Naive thymus-derived CD4-positive, alpha-beta T cell (primary cell): ENCODE measurements around the gene TH. TPM values are rescaled to one million over a fixed set of nuclear protein-coding genes. Genes with fewer than 3 reads are reported as not detected.

Experiments used
- ATAC-seq: fragments of 150-1000 bp; cut with Tn5 transposase; 2 replicates; pipeline ENCODE4 v1.10.0; 2021; ENCODE audit warnings: mild to moderate bottlenecking, moderate library complexity
- CTCF ChIA-PET: fragments of 350-600 bp; sonication (Branson Sonifier 250); formaldehyde crosslinking; loops from one replicate; lab custom pipeline; 2021; ENCODE audit warnings: antibody characterized with exemption; lab: Charles Lee
- POLR2A ChIA-PET: fragments of 350-600 bp; sonication (Branson Sonifier 250); formaldehyde crosslinking; loops from one replicate; lab custom pipeline; 2021; ENCODE audit warnings: antibody characterized with exemption, inconsistent platforms; lab: Charles Lee
- DNase-seq, 9 donors: peaks; one replicate each; pipeline versions ENCODE4 v3.0.0 to v3.0.0-alpha.2; 2020 to 2022; ENCODE audit warnings: mixed read lengths in 1 of 9
- H3K27ac ChIP-seq: one replicate; pipeline ENCODE4 v1.7.0; 2013; ENCODE audit warnings: mild to moderate bottlenecking, low read depth, low read length, moderate library complexity
- H3K27me3 ChIP-seq, 2 donors: one replicate each; pipeline ENCODE4 v1.7.0; 2013; ENCODE audit warnings: low read length in 2 of 2, mild to moderate bottlenecking in 2 of 2, moderate library complexity in 2 of 2; ENCODE audit not compliant: control insufficient read depth in 2 of 2, insufficient read depth in 2 of 2
- H3K36me3 ChIP-seq, 3 experiments: 1 replicate in 2 of 3; 2 replicates in 1 of 3; pipeline ENCODE4 v1.7.0; 2013; ENCODE audit warnings: low read length in 3 of 3, mild to moderate bottlenecking in 3 of 3, moderate library complexity in 1 of 3; ENCODE audit not compliant: insufficient read depth in 3 of 3, control insufficient read depth in 2 of 3
- H3K4me1 ChIP-seq, 2 donors: one replicate each; pipeline ENCODE4 v1.7.0; 2013; ENCODE audit warnings: low read length in 2 of 2, mild to moderate bottlenecking in 2 of 2, moderate library complexity in 1 of 2; ENCODE audit not compliant: control insufficient read depth in 2 of 2, insufficient read depth in 2 of 2
- H3K4me3 ChIP-seq: 2 replicates; pipeline ENCODE4 v1.7.0; 2013; ENCODE audit warnings: mild to moderate bottlenecking, low read length
- H3K9me3 ChIP-seq, 3 experiments: 1 replicate in 2 of 3; 2 replicates in 1 of 3; pipeline ENCODE4 v1.7.0; 2013; ENCODE audit warnings: low read length in 3 of 3; ENCODE audit not compliant: control insufficient read depth in 2 of 3
- H3K27ac Mint-ChIP-seq, 9 donors: one replicate each; pipeline ENCODE4 v1.8.0; 2020 to 2022; ENCODE audit warnings: mixed read lengths in 9 of 9, mild to moderate bottlenecking in 8 of 9, moderate library complexity in 5 of 9, inconsistent platforms in 2 of 9
- H3K27me3 Mint-ChIP-seq, 5 donors: one replicate each; pipeline ENCODE4 v1.8.0; 2021 to 2022; ENCODE audit warnings: mixed read lengths in 5 of 5, mild to moderate bottlenecking in 1 of 5
- H3K36me3 Mint-ChIP-seq, 5 donors: one replicate each; pipeline ENCODE4 v1.8.0; 2020 to 2022; ENCODE audit warnings: mixed read lengths in 5 of 5, mild to moderate bottlenecking in 3 of 5, inconsistent platforms in 1 of 5
- H3K4me1 Mint-ChIP-seq, 7 donors: one replicate each; pipeline ENCODE4 v1.8.0; 2020 to 2022; ENCODE audit warnings: mixed read lengths in 7 of 7, mild to moderate bottlenecking in 3 of 7, inconsistent platforms in 1 of 7
- H3K4me3 Mint-ChIP-seq, 10 donors: one replicate each; pipeline ENCODE4 v1.8.0; 2020 to 2022; ENCODE audit warnings: mild to moderate bottlenecking in 10 of 10, mixed read lengths in 10 of 10, moderate library complexity in 6 of 10, inconsistent platforms in 2 of 10
- H3K9me3 Mint-ChIP-seq, 11 donors: one replicate each; pipeline ENCODE4 v1.8.0; 2020 to 2022; ENCODE audit warnings: mixed read lengths in 11 of 11, mild to moderate bottlenecking in 4 of 11, inconsistent platforms in 1 of 11, moderate library complexity in 1 of 11
- intact Hi-C, 2 donors: fragments of 100-400 bp; cut with micrococcal nuclease; formaldehyde crosslinking; loops; one replicate each; pipeline ENCODE4 v1.15.1; 2023
- polyA plus RNA-seq, 2 donors: library from polyadenylated mRNA; unstranded; fragments of 300-500 nt; fragmentation: Illumina TruSeq; gene quantifications; one replicate each; pipeline ENCODE4 v1.2.3, GENCODE V29; 2021
- total RNA-seq, 6 experiments: library from RNA in 5 of 6; stranded (reverse) in 5 of 6; gene quantifications; 1 replicate in 5 of 6; 2 replicates in 1 of 6; pipeline ENCODE4 v1.2.3 and lab custom pipeline; 2021 to 2026

Gene TH
- total and polyA plus RNA-seq, 7 experiments from 2014 or later: not detected

GRCh38 chr11:2160736-2161259 is 10.8 kb downstream of the TH start, which contains the start of gene INS:
Gene INS, minus strand, starts transcription at chr11:2161209. Its CDS starts 238 bp downstream, at chr11:2160971.
- Histone ChIP-seq H3K4me3 (no peak within 1 kb of the TSS), H3K9me3 (no peaks in the 10 kb centered on the region), H3K4me1 (no peaks in the 10 kb centered on the region), H3K27ac (no peak within 1 kb of the TSS), H3K27me3 (no peaks in the 10 kb centered on the region), H3K36me3 (no peaks in the 10 kb centered on the region)
- ATAC-seq (no peak), DNase-seq (no peak)
- ChIA-PET POLR2A (no interaction called here), CTCF (no interaction called here)
- Mint-ChIP-seq H3K36me3 (no peaks in the 10 kb centered on the region), H3K4me3 (no peak within 1 kb of the TSS), H3K27ac (no peak within 1 kb of the TSS), H3K27me3 (peaks cover 0 to 8% (median 0%) of the 10 kb centered on the region in 5 donors), H3K9me3 (no peaks in the 10 kb centered on the region), H3K4me1 (no peaks in the 10 kb centered on the region)
- intact Hi-C loops: no loop called here

- intact Hi-C loops: no loop called here
- H3K9me3 ChIP-seq: no peaks in the 10 kb centered on the region
- H3K4me3 Mint-ChIP-seq: no peak overlapping the region
Observed at GRCh38 chr11:2159536-2160413, 11.8 kb downstream of the TH start.

GRCh38 chr11:2158966-2159365 is 12.6 kb downstream of the TH start:
- intact Hi-C loops: no loop called here
- no peak overlapping the region for H3K27ac Mint-ChIP-seq
- H3K36me3 Mint-ChIP-seq: no peaks in the 10 kb centered on the region
- H3K27ac ChIP-seq: no peak overlapping the region
- H3K4me1 Mint-ChIP-seq: no peaks in the 10 kb centered on the region
- no peak overlapping the region for H3K4me3 Mint-ChIP-seq
- no peaks in the 10 kb centered on the region for H3K27me3 ChIP-seq
- peaks cover 0 to 8% (median 0%) of the 10 kb centered on the region in 5 donors for H3K27me3 Mint-ChIP-seq
- no peak for ATAC-seq
- H3K9me3 ChIP-seq: no peaks in the 10 kb centered on the region
- no peaks in the 10 kb centered on the region for H3K4me1 ChIP-seq
- DNase-seq: no peak
- H3K9me3 Mint-ChIP-seq: no peaks in the 10 kb centered on the region
- H3K4me3 ChIP-seq: no peak overlapping the region
- H3K36me3 ChIP-seq: no peaks in the 10 kb centered on the region
- ChIA-PET CTCF (interaction anchor here (0.7 to 1.5 kb wide), 3 partner anchors 147 to 465 kb away, joined by 3 to 7 read pairs (median 5); no protein-coding TSS in a partner anchor), POLR2A (no interaction called here)

More at GRCh38 chr11:2159536-2160413, 11.8 kb downstream of the TH start:
- POLR2A ChIA-PET: no interaction called here
- no peaks in the 10 kb centered on the region for H3K4me1 ChIP-seq
- H3K27ac ChIP-seq: no peak overlapping the region
- Mint-ChIP-seq H3K27me3 (peaks cover 0 to 8% (median 0%) of the 10 kb centered on the region in 5 donors), H3K9me3 (no peaks in the 10 kb centered on the region), H3K36me3 (no peaks in the 10 kb centered on the region), H3K4me1 (no peaks in the 10 kb centered on the region), H3K27ac (no peak overlapping the region)
- no peak for DNase-seq
- H3K4me3 ChIP-seq: no peak overlapping the region
- CTCF ChIA-PET: interaction anchor here (0.9 to 1.5 kb wide), 2 partner anchors 261 to 466 kb away, joined by 3 to 7 read pairs; no protein-coding TSS in a partner anchor
- ATAC-seq: no peak
- H3K36me3 ChIP-seq: no peaks in the 10 kb centered on the region
- no peaks in the 10 kb centered on the region for H3K27me3 ChIP-seq

GRCh38 chr11:2158296-2158737 is 13.3 kb downstream of the TH start:
- Mint-ChIP-seq H3K27ac (no peak overlapping the region), H3K4me3 (no peak overlapping the region), H3K36me3 (no peaks in the 10 kb centered on the region), H3K4me1 (no peaks in the 10 kb centered on the region), H3K27me3 (peaks cover 0 to 5% (median 0%) of the 10 kb centered on the region in 5 donors), H3K9me3 (no peaks in the 10 kb centered on the region)
- POLR2A ChIA-PET: no interaction called here
- intact Hi-C loops: no loop called here
- Histone ChIP-seq H3K36me3 (no peaks in the 10 kb centered on the region), H3K4me1 (no peaks in the 10 kb centered on the region), H3K27ac (no peak overlapping the region), H3K27me3 (no peaks in the 10 kb centered on the region), H3K4me3 (no peak overlapping the region), H3K9me3 (no peaks in the 10 kb centered on the region)
- DNase-seq (no peak), ATAC-seq (no peak)
- CTCF ChIA-PET: interaction anchor here (0.7 kb wide), 1 partner anchor 147 kb away, joined by 5 read pairs; no protein-coding TSS in a partner anchor

GRCh38 chr11:2157294-2158040 is 14.1 kb downstream of the TH start:
- H3K27ac Mint-ChIP-seq: no peak overlapping the region
- no peaks in the 10 kb centered on the region for H3K4me1 Mint-ChIP-seq
- intact Hi-C loops: loop anchor here in 1 of 2 donors (2.0 kb wide), 1 partner anchor 505 kb away; no protein-coding TSS in a partner anchor
- no peaks in the 10 kb centered on the region for H3K9me3 Mint-ChIP-seq
- POLR2A ChIA-PET: no interaction called here
- no peak overlapping the region for H3K4me3 ChIP-seq
- H3K36me3 ChIP-seq: no peaks in the 10 kb centered on the region
- H3K27me3 Mint-ChIP-seq: peaks cover 0 to under 1% (median 0%) of the 10 kb centered on the region in 5 donors
- ATAC-seq: no peak
- H3K27ac ChIP-seq: no peak overlapping the region
- no peak overlapping the region for H3K4me3 Mint-ChIP-seq
- H3K9me3 ChIP-seq: no peaks in the 10 kb centered on the region
- CTCF ChIA-PET: interaction anchor here (0.6 to 1.0 kb wide), 2 partner anchors 463 to 505 kb away, joined by 3 to 4 read pairs; no protein-coding TSS in a partner anchor
- no peaks in the 10 kb centered on the region for H3K4me1 ChIP-seq
- H3K36me3 Mint-ChIP-seq: no peaks in the 10 kb centered on the region
- H3K27me3 ChIP-seq: no peaks in the 10 kb centered on the region
- no peak for DNase-seq

GRCh38 chr11:2156416-2157182 is 15.0 kb downstream of the TH start:
- Mint-ChIP-seq H3K9me3 (no peaks in the 10 kb centered on the region), H3K4me1 (peaks cover 0 to 6% (median 4%) of the 10 kb centered on the region in 7 donors), H3K27me3 (no peaks in the 10 kb centered on the region), H3K4me3 (no peak overlapping the region), H3K27ac (no peak overlapping the region), H3K36me3 (no peaks in the 10 kb centered on the region)
- intact Hi-C loops: loop anchor here in 1 of 2 donors (2.0 kb wide), 1 partner anchor 504 kb away; no protein-coding TSS in a partner anchor
- ChIA-PET CTCF (interaction anchor here (0.7 to 1.3 kb wide), 4 partner anchors 119 to 504 kb away, joined by 3 to 4 read pairs (median 4); no protein-coding TSS in a partner anchor), POLR2A (no interaction called here)
- H3K27ac ChIP-seq: no peak overlapping the region
- no peaks in the 10 kb centered on the region for H3K9me3 ChIP-seq
- no peaks in the 10 kb centered on the region for H3K36me3 ChIP-seq
- ATAC-seq (peak; percentile 31), DNase-seq (peak in 7 of 9 donors; percentile 20 to 64 (median 36))
- no peaks in the 10 kb centered on the region for H3K27me3 ChIP-seq
- H3K4me3 ChIP-seq: no peak overlapping the region
- peaks cover 3% of the 10 kb centered on the region in 2 donors for H3K4me1 ChIP-seq
